Right cardiac atrium (tissue), 5 donors: ENCODE measurements around the gene CYP21A2. TPM values are rescaled to one million over a fixed set of nuclear protein-coding genes. Genes with fewer than 3 reads are reported as not detected.

ENCODE experiments used
- polyA plus RNA-seq: library from polyadenylated mRNA; stranded (reverse); fragments of 200-250 nt; gene quantifications from one replicate; pipeline ENCODE4 v1.2.3, GENCODE V29; 2013
- total RNA-seq, 4 donors: library from RNA; stranded (reverse); fragmentation: NEBNext Ultra II Directional; extraction: Animal tissue kit (Norgen Biotek cat#: 25700); gene quantifications; one replicate each; pipeline ENCODE4 v1.2.1, GENCODE V29; 2021
- donor health status: healthy with polysubstance abuse.
- donor health status: DM: no; HTN: yes; CAD: no.
- donor health status: DM: no; HTN: no; CAD: no.
- donor health status: DM: no; HTN: yes; CAD: no; lungs with severe emphysema.
- donor health status: DM: yes; HTN: yes; CAD: no.

Gene CYP21A2
- total and polyA plus RNA-seq, 5 donors, result 0.47 to 3.2 (median 0.49) TPM; not detected in 1

Other genes starting within 250 kb of the CYP21A2 start
- 10 to 100 TPM; 21.7 to 30.6 (median 26.9) TPM for gene VARS1, start 242.7 kb upstream of the CYP21A2 start, total RNA-seq
- gene VARS1, start 242.7 kb upstream of the CYP21A2 start, polyA plus RNA-seq, result 14.8 TPM
- gene LSM2, start 231.4 kb upstream of the CYP21A2 start, total RNA-seq, result 10 to 100 TPM; 22.8 to 27.3 (median 23.8) TPM
- gene LSM2, start 231.4 kb upstream of the CYP21A2 start, polyA plus RNA-seq, result 27.0 TPM
- gene HSPA1L, start 223.1 kb upstream of the CYP21A2 start, total RNA-seq, result 1 to 10 TPM; 1.6 to 2.8 (median 2.2) TPM
- gene HSPA1L, start 223.1 kb upstream of the CYP21A2 start, polyA plus RNA-seq, result 2.0 TPM
- 100 to 1,000 TPM; 167 to 328 (median 273) TPM for gene HSPA1A, start 222.9 kb upstream of the CYP21A2 start, total RNA-seq
- 321 TPM for gene HSPA1A, start 222.9 kb upstream of the CYP21A2 start, polyA plus RNA-seq
- 100 to 1,000 TPM; 110 to 299 (median 197) TPM for gene HSPA1B, start 210.7 kb upstream of the CYP21A2 start, total RNA-seq
- gene HSPA1B, start 210.7 kb upstream of the CYP21A2 start, polyA plus RNA-seq, result 114 TPM
- 10 to 100 TPM; 18.5 to 28.2 (median 22.7) TPM for gene NEU1, start 175.6 kb upstream of the CYP21A2 start, total RNA-seq
- 26.0 TPM for gene NEU1, start 175.6 kb upstream of the CYP21A2 start, polyA plus RNA-seq
- gene SLC44A4, start 159.4 kb upstream of the CYP21A2 start, total RNA-seq, result not detected
- 0.05 TPM for gene SLC44A4, start 159.4 kb upstream of the CYP21A2 start, polyA plus RNA-seq
- 10 to 100 TPM; 13.5 to 24.0 (median 20.0) TPM for gene EHMT2, start 140.7 kb upstream of the CYP21A2 start, total RNA-seq
- 15.7 TPM for gene EHMT2, start 140.7 kb upstream of the CYP21A2 start, polyA plus RNA-seq
- gene ZBTB12, start 136.3 kb upstream of the CYP21A2 start, total RNA-seq, result 1 to 10 TPM; 1.6 to 5.0 (median 3.4) TPM
- 2.4 TPM for gene ZBTB12, start 136.3 kb upstream of the CYP21A2 start, polyA plus RNA-seq
- 10 to 100 TPM; 10.9 to 19.8 (median 12.0) TPM for gene C2, start 110.7 kb upstream of the CYP21A2 start, total RNA-seq
- gene C2, start 110.7 kb upstream of the CYP21A2 start, polyA plus RNA-seq, result 3.0 TPM
- gene CFB, start 92.3 kb upstream of the CYP21A2 start, total RNA-seq, result 10 to 100 TPM; 14.2 to 34.2 (median 24.2) TPM
- gene CFB, start 92.3 kb upstream of the CYP21A2 start, polyA plus RNA-seq, result 10.4 TPM
- gene NELFE, start 79.4 kb upstream of the CYP21A2 start, total RNA-seq, result 10 to 100 TPM; 49.2 to 53.1 (median 50.9) TPM
- 45.8 TPM for gene NELFE, start 79.4 kb upstream of the CYP21A2 start, polyA plus RNA-seq
- 10 to 100 TPM; 36.5 to 43.1 (median 37.0) TPM for gene SKIC2, start 79.2 kb upstream of the CYP21A2 start, total RNA-seq
- 28.9 TPM for gene SKIC2, start 79.2 kb upstream of the CYP21A2 start, polyA plus RNA-seq
- 10 to 100 TPM; 12.0 to 17.2 (median 16.1) TPM for gene DXO, start 66.3 kb upstream of the CYP21A2 start, total RNA-seq
- gene DXO, start 66.3 kb upstream of the CYP21A2 start, polyA plus RNA-seq, result 16.9 TPM
- gene C4A, start 56.4 kb upstream of the CYP21A2 start, total RNA-seq, result 100 to 1,000 TPM in 3 of 4 donors, 10 to 100 TPM in 1; 91.0 to 154 (median 139) TPM
- 40.7 TPM for gene C4A, start 56.4 kb upstream of the CYP21A2 start, polyA plus RNA-seq
- 100 to 1,000 TPM in 3 of 4 donors, 10 to 100 TPM in 1; 86.0 to 163 (median 139) TPM for gene C4B, start 23.6 kb upstream of the CYP21A2 start, total RNA-seq
- 41.2 TPM for gene C4B, start 23.6 kb upstream of the CYP21A2 start, polyA plus RNA-seq
- gene TNXB, start 70.9 kb downstream of the CYP21A2 start, total RNA-seq, result 100 to 1,000 TPM in 3 of 4 donors, 10 to 100 TPM in 1; 77.9 to 182 (median 115) TPM
- gene TNXB, start 70.9 kb downstream of the CYP21A2 start, polyA plus RNA-seq, result 99.0 TPM
- 10 to 100 TPM; 35.2 to 44.9 (median 38.5) TPM for gene ATF6B, start 89.8 kb downstream of the CYP21A2 start, total RNA-seq
- gene ATF6B, start 89.8 kb downstream of the CYP21A2 start, polyA plus RNA-seq, result 29.2 TPM
- 1 to 10 TPM; 2.9 to 3.6 (median 3.1) TPM for gene FKBPL, start 91.9 kb downstream of the CYP21A2 start, total RNA-seq
- gene FKBPL, start 91.9 kb downstream of the CYP21A2 start, polyA plus RNA-seq, result 3.5 TPM
- 1 to 10 TPM; 1.5 to 3.3 (median 1.8) TPM for gene PRRT1, start 113.5 kb downstream of the CYP21A2 start, total RNA-seq
- 2.6 TPM for gene PRRT1, start 113.5 kb downstream of the CYP21A2 start, polyA plus RNA-seq
- 10 to 100 TPM; 26.1 to 30.5 (median 30.1) TPM for gene PPT2, start 115.7 kb downstream of the CYP21A2 start, total RNA-seq
- 22.4 TPM for gene PPT2, start 115.7 kb downstream of the CYP21A2 start, polyA plus RNA-seq
- gene EGFL8, start 126.2 kb downstream of the CYP21A2 start, total RNA-seq, result 10 to 100 TPM in 3 of 4 donors, 1 to 10 TPM in 1; 8.4 to 16.9 (median 12.9) TPM
- gene EGFL8, start 126.2 kb downstream of the CYP21A2 start, polyA plus RNA-seq, result 12.6 TPM
- gene AGPAT1, start 137.7 kb downstream of the CYP21A2 start, total RNA-seq, result 10 to 100 TPM; 56.9 to 67.2 (median 63.1) TPM
- 54.9 TPM for gene AGPAT1, start 137.7 kb downstream of the CYP21A2 start, polyA plus RNA-seq
- 10 to 100 TPM; 73.2 to 88.3 (median 76.7) TPM for gene RNF5, start 140.0 kb downstream of the CYP21A2 start, total RNA-seq
- 118 TPM for gene RNF5, start 140.0 kb downstream of the CYP21A2 start, polyA plus RNA-seq
- 1 to 10 TPM; 1.8 to 3.6 (median 3.5) TPM for gene AGER, start 145.8 kb downstream of the CYP21A2 start, total RNA-seq
- gene AGER, start 145.8 kb downstream of the CYP21A2 start, polyA plus RNA-seq, result 1.6 TPM
- 10 to 100 TPM; 44.1 to 61.0 (median 51.8) TPM for gene PBX2, start 151.8 kb downstream of the CYP21A2 start, total RNA-seq
- gene PBX2, start 151.8 kb downstream of the CYP21A2 start, polyA plus RNA-seq, result 44.7 TPM
- gene GPSM3, start 154.2 kb downstream of the CYP21A2 start, total RNA-seq, result 1 to 10 TPM; 5.9 to 9.5 (median 8.3) TPM
- gene GPSM3, start 154.2 kb downstream of the CYP21A2 start, polyA plus RNA-seq, result 4.0 TPM
- 10 to 100 TPM; 14.4 to 27.6 (median 22.1) TPM for gene NOTCH4, start 185.7 kb downstream of the CYP21A2 start, total RNA-seq
- 33.5 TPM for gene NOTCH4, start 185.7 kb downstream of the CYP21A2 start, polyA plus RNA-seq